HepG2 (cell line): ENCODE results near the gene EPHA2. TPM values are rescaled to one million over a fixed set of nuclear protein-coding genes. Genes with fewer than 3 reads are reported as not detected.

Source experiments
- ATAC-seq: fragments of 200-7000 bp; cut with Tn5 transposase; 3 replicates; pipeline ENCODE4 v1.9.1; 2020; ENCODE audit warnings: mild to moderate bottlenecking, moderate library complexity
- BruUV-seq: library from RNA; stranded (reverse); fragments of 400-500 nt; replicated peaks from 2 replicates; lab custom pipeline; 2021; lab: Mats Ljungman, UMichigan
- CTCF ChIA-PET: fragments of 300-600 bp; formaldehyde crosslinking; extraction: SDS; loops from one replicate; lab custom pipeline; 2021; ENCODE audit warnings: low total read pairs, inconsistent platforms, low intra/inter-chr PET ratio; lab: Yijun Ruan, JAX
- POLR2A ChIA-PET: fragments of 350-600 bp; sonication (Branson Sonifier 250); formaldehyde crosslinking; loops from one replicate; lab custom pipeline; 2020; ENCODE audit warnings: antibody characterized with exemption, inconsistent platforms; lab: Yijun Ruan, JAX
- DNase-seq: peaks from one replicate; pipeline ENCODE4 v3.0.0-alpha.2; 2015; ENCODE audit warnings: low spot score
- FAIRE-seq: peaks from 3 replicates; lab custom pipeline; 2011; peaks lifted over from hg19 to GRCh38; lab: Jason Lieb, UNC
- H2AFZ ChIP-seq: one replicate; pipeline ENCODE4 v1.6.1; 2011; ENCODE audit warnings: low read length, inconsistent platforms
- H3K27ac ChIP-seq: fragments of 300-600 bp; 3 replicates; pipeline ENCODE4 v1.8.0; 2011; ENCODE audit warnings: mixed run types, mild to moderate bottlenecking, mixed read lengths, low read length, inconsistent platforms; ENCODE audit not compliant: insufficient read depth; ENCODE audit errors: extremely low read length
- H3K27me3 ChIP-seq, 2 experiments: fragments of 200-600 bp in 1 of 2; 2 replicates in 1 of 2; 3 replicates in 1 of 2; pipeline versions ENCODE4 v1.6.0 to v1.8.0; 2011; ENCODE audit warnings: low read length in 2 of 2, mild to moderate bottlenecking in 2 of 2, moderate library complexity in 2 of 2, inconsistent platforms in 1 of 2; ENCODE audit not compliant: insufficient read depth in 2 of 2, control insufficient read depth in 1 of 2
- H3K36me3 ChIP-seq, 2 experiments: fragments of 200-600 bp in 1 of 2; replicated peaks in 1 of 2; 2 replicates in 1 of 2; 3 replicates in 1 of 2; pipeline versions ENCODE4 v1.5.1 to v1.8.0; 2011; ENCODE audit warnings: low read length in 2 of 2, inconsistent platforms in 1 of 2; ENCODE audit not compliant: insufficient read depth in 2 of 2, control insufficient read depth in 1 of 2
- H3K4me1 ChIP-seq: 2 replicates; pipeline ENCODE4 v1.5.1; 2012; ENCODE audit warnings: low read length, inconsistent platforms; ENCODE audit not compliant: insufficient read depth
- H3K4me2 ChIP-seq: 2 replicates; pipeline ENCODE4 v1.6.0; 2011; ENCODE audit warnings: low read depth, low read length, inconsistent platforms
- H3K4me3 ChIP-seq, 3 experiments: fragments of 200-600 bp in 1 of 3; sonication (generic), shearing (Covaris generic) in 1 of 3; replicated peaks in 1 of 3; 2 replicates each; pipeline ENCODE4 v1.5.1; 2011 to 2016; ENCODE audit warnings: low read length in 3 of 3, inconsistent platforms in 2 of 3, low read depth in 2 of 3, mild to moderate bottlenecking in 2 of 3, control low read depth in 1 of 3, mixed read lengths in 1 of 3; ENCODE audit not compliant: insufficient read depth in 1 of 3
- H3K79me2 ChIP-seq: one replicate; pipeline ENCODE4 v1.6.1; 2011; ENCODE audit warnings: low read length, inconsistent platforms; ENCODE audit not compliant: insufficient read depth
- H3K9ac ChIP-seq: 2 replicates; pipeline ENCODE4 v1.6.0; 2011; ENCODE audit warnings: mild to moderate bottlenecking, low read depth, low read length, inconsistent platforms; ENCODE audit not compliant: insufficient read depth
- H3K9me3 ChIP-seq: 2 replicates; pipeline ENCODE4 v1.5.1; 2012; ENCODE audit warnings: mild to moderate bottlenecking, low read length
- H4K20me1 ChIP-seq: 2 replicates; pipeline ENCODE4 v1.6.0; 2011; ENCODE audit warnings: inconsistent platforms, mild to moderate bottlenecking, low read length, moderate library complexity; ENCODE audit not compliant: insufficient read depth
- AGO2 ChIP-seq: fragments of 200-400 bp; formaldehyde crosslinking; optimal IDR thresholded peaks from 2 replicates; pipeline ENCODE3; 2017; ENCODE audit warnings: mild to moderate bottlenecking, low read depth, low read length, moderate library complexity
- HNRNPL ChIP-seq: fragments of 200-400 bp; formaldehyde crosslinking; IDR thresholded peaks from 2 replicates; pipeline ENCODE4 v1.6.1; 2017; ENCODE audit warnings: mild to moderate bottlenecking, low read depth, low read length
- POLR2A ChIP-seq, 2 experiments: IDR thresholded peaks; 2 replicates each; pipeline ENCODE4 v1.6.1; 2011; ENCODE audit warnings: low read depth in 2 of 2, low read length in 2 of 2, mild to moderate bottlenecking in 1 of 2, moderate library complexity in 1 of 2; ENCODE audit not compliant: insufficient read depth in 1 of 2
- PRPF4 ChIP-seq: fragments of 200-400 bp; formaldehyde crosslinking; IDR thresholded peaks from 2 replicates; pipeline ENCODE4 v1.6.1; 2016; ENCODE audit warnings: low read length, low read depth; ENCODE audit not compliant: poor library complexity, severe bottlenecking
- RBFOX2 ChIP-seq: fragments of 200-400 bp; formaldehyde crosslinking; IDR thresholded peaks from 2 replicates; pipeline ENCODE4 v1.6.1; 2017; ENCODE audit warnings: low read depth, mild to moderate bottlenecking, low read length
- SALL1 ChIP-seq: sonication (generic); formaldehyde crosslinking; IDR thresholded peaks from 2 replicates; pipeline ENCODE4 v1.8.0; 2022; ENCODE audit warnings: mild to moderate bottlenecking, missing genetic modification reagents
- SRSF1 ChIP-seq: fragments of 200-400 bp; formaldehyde crosslinking; optimal IDR thresholded peaks from 2 replicates; pipeline ENCODE3; 2017; ENCODE audit warnings: mild to moderate bottlenecking, low read depth, low read length, moderate library complexity
- ZBTB20 ChIP-seq: sonication (generic); formaldehyde crosslinking; IDR thresholded peaks from 2 replicates; pipeline ENCODE4 v1.8.1; 2023; ENCODE audit warnings: missing genetic modification reagents, low read depth, mild to moderate bottlenecking, borderline replicate concordance
- ZBTB33 ChIP-seq: sonication (generic); formaldehyde crosslinking; IDR thresholded peaks from 2 replicates; pipeline ENCODE4 v1.4.0; 2020; ENCODE audit warnings: missing genetic modification reagents
- ZBTB38 ChIP-seq: sonication (generic); formaldehyde crosslinking; IDR thresholded peaks from 2 replicates; pipeline ENCODE4 v1.5.1; 2020; ENCODE audit warnings: mild to moderate bottlenecking, missing genetic modification reagents
- ZC3H13 ChIP-seq: sonication (generic); formaldehyde crosslinking; IDR thresholded peaks from 2 replicates; pipeline ENCODE4 v1.8.1; 2023; ENCODE audit warnings: mild to moderate bottlenecking, missing genetic modification reagents, moderate library complexity
- ZEB1 ChIP-seq: IDR thresholded peaks from 2 replicates; pipeline ENCODE4 v1.6.1; 2012; ENCODE audit warnings: mild to moderate bottlenecking, low read depth, inconsistent platforms; ENCODE audit not compliant: insufficient replicate concordance
- ZMYM2 ChIP-seq: sonication (generic); formaldehyde crosslinking; IDR thresholded peaks from 2 replicates; pipeline ENCODE4 v1.8.0; 2022; ENCODE audit warnings: mild to moderate bottlenecking, missing genetic modification reagents
- ZNF263 ChIP-seq: sonication (generic); formaldehyde crosslinking; IDR thresholded peaks from 2 replicates; pipeline ENCODE4 v1.4.0; 2020; ENCODE audit warnings: missing genetic modification reagents
- ZNF468 ChIP-seq: sonication (generic); formaldehyde crosslinking; IDR thresholded peaks from 2 replicates; pipeline ENCODE4 v1.8.0; 2022; ENCODE audit warnings: mild to moderate bottlenecking, moderate library complexity, missing genetic modification reagents
- ZNF687 ChIP-seq: sonication (generic); formaldehyde crosslinking; IDR thresholded peaks from 2 replicates; pipeline ENCODE4 v1.5.1; 2020; ENCODE audit warnings: mild to moderate bottlenecking, missing genetic modification reagents, moderate library complexity
- ZNF782 ChIP-seq: sonication (generic); formaldehyde crosslinking; IDR thresholded peaks from 2 replicates; pipeline ENCODE4 v1.4.0; 2020; ENCODE audit warnings: missing genetic modification reagents, mild to moderate bottlenecking, borderline replicate concordance
- WGBS: methylation state at CpG from one replicate; pipeline ENCODE4 v1.1.6; 2017; ENCODE audit warnings: low lambda C conversion rate; 5-methylcytosine and 5-hydroxymethylcytosine counted together
- in situ Hi-C: cut with HindIII; loops from 2 replicates; pipeline ENCODE4 v1.10.0; 2017; ENCODE audit warnings: low pct_unique_long_range_greater_than_20kb; ENCODE audit not compliant: extremely low pct_ligation_motif_present
- intact Hi-C: fragments of 100-400 bp; cut with micrococcal nuclease; formaldehyde crosslinking; loops from one replicate; pipeline ENCODE4 v1.10.0; 2022; ENCODE audit not compliant: unreplicated experiment
- polyA plus RNA-seq, 8 experiments: library from polyadenylated mRNA; depleted of rRNA in 3 of 8; stranded (reverse) in 7 of 8; unstranded in 1 of 8; fragments of >200 nt; fragmentation: Illumina TruSeq in 4 of 8; extraction: Trizol in 4 of 8; gene quantifications; 2 replicates each; pipeline versions ENCODE4 v1.2.1 to v1.2.3, GENCODE V29; 2011 to 2016; ENCODE audit warnings: low read depth in 4 of 8, missing spikeins in 1 of 8, mixed read lengths in 1 of 8; ENCODE audit not compliant: insufficient read depth in 1 of 8
- total RNA-seq, 5 experiments: library from RNA; depleted of rRNA; stranded (reverse); fragments of >200 nt; fragmentation: Illumina TruSeq; extraction: Trizol; gene quantifications; 2 replicates each; pipeline ENCODE4 v1.2.3, GENCODE V29; 2016; ENCODE audit warnings: low read depth in 1 of 5

The EPHA2 gene
- total and polyA plus RNA-seq, 2 of the 13 experiments (the other 11 are each of a cell fraction or from before 2014, with no cell fraction given) = 33.6 to 53.6 TPM

GRCh38 chr1:16148329-16149092, 7.4 kb downstream of the EPHA2 start:
- H3K4me2 ChIP-seq = peak overlapping the region; percentile 13; the same call in 1 of the 2 replicates
- TF ChIP-seq ZBTB33 (CRISPR knock-in tag) = peak; percentile 69; the same call in 1 of the 2 replicates
- TF ChIP-seq SALL1 (CRISPR knock-in tag) = 0 out of 2 replicates have a peak, but pooled peaks have one; percentile 10
- no peak for TF ChIP-seq SRSF1
- TF ChIP-seq ZBTB20 (CRISPR knock-in tag) = 0 out of 2 replicates have a peak, but pooled peaks have one; percentile 16
- TF ChIP-seq ZMYM2 (CRISPR knock-in tag) = no peak
- TF ChIP-seq ZEB1 = no peak
- TF ChIP-seq RBFOX2 = peak; percentile 73
- TF ChIP-seq ZNF468 (CRISPR knock-in tag) = 0 out of 2 replicates have a peak, but pooled peaks have one; percentile 62
- peak; percentile 91 for TF ChIP-seq ZC3H13
- peak; percentile 46 for TF ChIP-seq ZNF687
- no peak for TF ChIP-seq ZNF263 (CRISPR knock-in tag)
- TF ChIP-seq ZBTB38 (CRISPR knock-in tag) = peak; percentile 99
- TF ChIP-seq PRPF4 = peak; percentile 96
- no peak for TF ChIP-seq ZNF782 (CRISPR knock-in tag)
- TF ChIP-seq AGO2 = peak; percentile 92
- peak; percentile 94 for TF ChIP-seq HNRNPL
- 0 out of 4 replicates have a peak, but pooled peaks of 1 of the 2 experiments have one; percentile 39 for TF ChIP-seq POLR2A (IDR thresholded peaks at IDR 0.05; ENCODE audit: insufficient read depth in 1 of 2, low read depth in 2 of 2, low read length in 2 of 2)

More at GRCh38 chr1:16148329-16149092, 7.4 kb downstream of the EPHA2 start:
- H3K4me3 ChIP-seq = no peak overlapping the region; a peak in 1 of 6 replicates
- no peak overlapping the region for H2AFZ ChIP-seq
- no peaks in the 10 kb centered on the region for H3K9me3 ChIP-seq
- in situ Hi-C loops = loop anchor here (5.0 kb wide), 1 partner anchor 34 kb away; no protein-coding TSS in a partner anchor
- peaks cover 100% of the 10 kb centered on the region for H3K4me1 ChIP-seq
- DNase-seq = no peak
- H4K20me1 ChIP-seq = peaks cover 58% of the 10 kb centered on the region
- peaks cover 29 to 52% of the 10 kb centered on the region in 2 experiments for H3K36me3 ChIP-seq
- CTCF ChIA-PET = no interaction called here
- no peaks in the 10 kb centered on the region for H3K27me3 ChIP-seq
- 94% methylated on average over 16 of the region's 39 CpGs for WGBS
- H3K9ac ChIP-seq = no peak overlapping the region
- no peak for FAIRE-seq
- intact Hi-C loops = loop anchor here (10.0 kb wide), 1 partner anchor 74 kb away; the partner anchor contains the start of gene FAM131C
- peaks cover 76% of the 10 kb centered on the region for H3K79me2 ChIP-seq
- ATAC-seq = no peak
- POLR2A ChIA-PET = interaction anchor here (0.8 to 6.2 kb wide), 3 partner anchors 6 to 33 kb away, joined by 3 to 120 read pairs (median 63); partner anchors contain the start of gene EPHA2
- no peak overlapping the region for H3K27ac ChIP-seq
- no TSS peak for BruUV-seq
